H9 (cell line): ENCODE results near the gene ATP6V0B. TPM values are rescaled to one million over a fixed set of nuclear protein-coding genes. Genes with fewer than 3 reads are reported as not detected.

Experiments used
- DNase-seq: peaks from one replicate; pipeline ENCODE4 v3.0.0-alpha.2; 2017
- H2AFZ ChIP-seq: one replicate; pipeline ENCODE4 v1.6.1; 2013; ENCODE audit warnings: mild to moderate bottlenecking, low read length, control low read depth, moderate library complexity
- H2AK5ac ChIP-seq: 2 replicates; pipeline ENCODE4 v1.6.1; 2013; ENCODE audit warnings: low read length, control low read depth, mixed read lengths; ENCODE audit not compliant: insufficient read length
- H2BK120ac ChIP-seq: one replicate; pipeline ENCODE4 v1.6.1; 2013; ENCODE audit warnings: low read depth, mild to moderate bottlenecking, low read length, control low read depth, inconsistent platforms; ENCODE audit not compliant: poor library complexity, severe bottlenecking
- H2BK12ac ChIP-seq: 2 replicates; pipeline ENCODE4 v1.6.1; 2013; ENCODE audit warnings: low read length, control low read depth, mixed read lengths, low read depth; ENCODE audit not compliant: insufficient read length
- H2BK15ac ChIP-seq: 2 replicates; pipeline ENCODE4 v1.6.1; 2013; ENCODE audit warnings: low read depth, low read length, control low read depth
- H2BK20ac ChIP-seq: one replicate; pipeline ENCODE4 v1.6.1; 2013; ENCODE audit warnings: low read depth, mild to moderate bottlenecking, low read length, control low read depth, inconsistent platforms; ENCODE audit not compliant: poor library complexity, severe bottlenecking
- H2BK5ac ChIP-seq: 2 replicates; pipeline ENCODE4 v1.6.1; 2013; ENCODE audit warnings: low read length, control low read depth, mixed read lengths; ENCODE audit not compliant: insufficient read length
- H3K14ac ChIP-seq: 2 replicates; pipeline ENCODE4 v1.6.1; 2013; ENCODE audit warnings: low read length, control low read depth; ENCODE audit not compliant: insufficient read depth
- H3K18ac ChIP-seq: 2 replicates; pipeline ENCODE4 v1.6.1; 2013; ENCODE audit warnings: low read depth, mild to moderate bottlenecking, mixed read lengths, low read length, control low read depth; ENCODE audit not compliant: insufficient read length
- H3K23ac ChIP-seq: 2 replicates; pipeline ENCODE4 v1.6.1; 2013; ENCODE audit warnings: low read length, control low read depth, mixed read lengths, low read depth; ENCODE audit not compliant: insufficient read length
- H3K23me2 ChIP-seq: 2 replicates; pipeline ENCODE4 v1.6.1; 2013; ENCODE audit warnings: low read depth, mild to moderate bottlenecking, mixed read lengths, low read length, control low read depth; ENCODE audit not compliant: insufficient read length, poor library complexity, severe bottlenecking
- H3K27ac ChIP-seq: 2 replicates; pipeline ENCODE4 v1.5.1; 2013; ENCODE audit warnings: low read length, control low read depth, mixed read lengths, low read depth; ENCODE audit not compliant: insufficient read length
- H3K27me3 ChIP-seq: 2 replicates; pipeline ENCODE4 v1.6.1; 2013; ENCODE audit warnings: low read length, control low read depth, inconsistent platforms; ENCODE audit not compliant: insufficient read depth
- H3K4ac ChIP-seq: 2 replicates; pipeline ENCODE4 v1.6.1; 2013; ENCODE audit warnings: low read depth, mild to moderate bottlenecking, control low read depth, inconsistent platforms, low read length, moderate library complexity
- H3K4me1 ChIP-seq: 2 replicates; pipeline ENCODE4 v1.6.1; 2013; ENCODE audit warnings: low read length, control low read depth, inconsistent platforms; ENCODE audit not compliant: insufficient read depth
- H3K4me2 ChIP-seq: 2 replicates; pipeline ENCODE4 v1.6.1; 2013; ENCODE audit warnings: low read length, control low read depth, mixed read lengths; ENCODE audit not compliant: insufficient read length, insufficient read depth
- H3K56ac ChIP-seq: 2 replicates; pipeline ENCODE4 v1.6.1; 2013; ENCODE audit warnings: low read depth, mild to moderate bottlenecking, mixed read lengths, low read length, control low read depth; ENCODE audit not compliant: insufficient read length
- H3K79me1 ChIP-seq: 2 replicates; pipeline ENCODE4 v1.6.1; 2013; ENCODE audit warnings: low read depth, mild to moderate bottlenecking, moderate library complexity, low read length, control low read depth, inconsistent platforms; ENCODE audit not compliant: insufficient read depth, poor library complexity, severe bottlenecking
- H3K79me2 ChIP-seq: 2 replicates; pipeline ENCODE4 v1.6.1; 2013; ENCODE audit warnings: low read length, control low read depth, inconsistent platforms; ENCODE audit not compliant: insufficient read depth
- H3K9ac ChIP-seq: 2 replicates; pipeline ENCODE4 v1.6.1; 2013; ENCODE audit warnings: low read length, control low read depth, mixed read lengths; ENCODE audit not compliant: insufficient read length; ENCODE audit errors: extremely low read depth
- H3K9me3 ChIP-seq: one replicate; pipeline ENCODE4 v1.6.1; 2013; ENCODE audit warnings: low read depth, low read length, inconsistent platforms; ENCODE audit not compliant: control insufficient read depth
- H3T11ph ChIP-seq: one replicate; pipeline ENCODE4 v1.6.1; 2013; ENCODE audit warnings: mild to moderate bottlenecking, low read length, control low read depth, inconsistent platforms
- H4K20me1 ChIP-seq: one replicate; pipeline ENCODE4 v1.6.1; 2013; ENCODE audit not compliant: control insufficient read depth, insufficient read length, insufficient read depth
- H4K5ac ChIP-seq: 2 replicates; pipeline ENCODE4 v1.6.1; 2013; ENCODE audit warnings: low read depth, mild to moderate bottlenecking, mixed read lengths, low read length, control low read depth; ENCODE audit not compliant: insufficient read length
- H4K8ac ChIP-seq: replicated peaks from 2 replicates; pipeline ENCODE4 v1.6.1; 2013; ENCODE audit warnings: low read length, control low read depth, mixed read lengths, low read depth; ENCODE audit not compliant: insufficient read length
- H4K91ac ChIP-seq: 2 replicates; pipeline ENCODE4 v1.6.1; 2013; ENCODE audit warnings: low read depth, mild to moderate bottlenecking, moderate library complexity, mixed read lengths, low read length, control low read depth; ENCODE audit not compliant: insufficient read length
- H3K27ac Mint-ChIP-seq, 3 experiments: 2 replicates in 2 of 3; 3 replicates in 1 of 3; pipeline ENCODE4 v1.8.0; 2020 to 2021; ENCODE audit warnings: mixed read lengths in 3 of 3, mild to moderate bottlenecking in 1 of 3, moderate library complexity in 1 of 3
- H3K27me3 Mint-ChIP-seq: 2 replicates; pipeline ENCODE4 v1.8.0; 2021; ENCODE audit warnings: low read depth, mild to moderate bottlenecking, moderate library complexity, mixed read lengths
- H3K36me3 Mint-ChIP-seq, 3 experiments: 2 replicates in 2 of 3; 3 replicates in 1 of 3; pipeline ENCODE4 v1.8.0; 2020 to 2021; ENCODE audit warnings: low read depth in 3 of 3, mixed read lengths in 3 of 3; ENCODE audit not compliant: insufficient read depth in 1 of 3
- H3K4me1 Mint-ChIP-seq, 2 experiments: 2 replicates each; pipeline ENCODE4 v1.8.0; 2020; ENCODE audit warnings: mixed read lengths in 2 of 2
- H3K4me3 Mint-ChIP-seq, 2 experiments: 2 replicates in 1 of 2; 3 replicates in 1 of 2; pipeline ENCODE4 v1.8.0; 2020 to 2021; ENCODE audit warnings: mild to moderate bottlenecking in 2 of 2, mixed read lengths in 2 of 2, moderate library complexity in 1 of 2
- H3K9me3 Mint-ChIP-seq, 2 experiments: 2 replicates in 1 of 2; 3 replicates in 1 of 2; pipeline ENCODE4 v1.8.0; 2020; ENCODE audit warnings: mild to moderate bottlenecking in 2 of 2, mixed read lengths in 2 of 2, moderate library complexity in 1 of 2
- WGBS: extraction: QIAGEN DNeasy Blood & Tissue Kit; methylation state at CpG from one replicate; pipeline ENCODE4 v1.1.7; 2013; ENCODE audit warnings: missing lambda C conversion rate, low lambda C conversion rate, mixed read lengths; ENCODE audit not compliant: insufficient read length; ENCODE audit errors: extremely low coverage; 5-methylcytosine and 5-hydroxymethylcytosine counted together
- total RNA-seq: library from RNA; stranded (reverse); gene quantifications from 2 replicates; pipeline ENCODE4 v1.2.1, GENCODE V29; 2021
- TF ChIP-seq, protein P1 (sequence below): fragments of 200-600 bp; sonication (generic); conservative IDR thresholded peaks from 3 replicates; pipeline ENCODE4 v1.8.0; 2021; ENCODE audit warnings: antibody characterized with exemption, mild to moderate bottlenecking

ATP6V0B gene
- total RNA-seq, 1 experiment from 2014 or later = 131 TPM

DNA sequence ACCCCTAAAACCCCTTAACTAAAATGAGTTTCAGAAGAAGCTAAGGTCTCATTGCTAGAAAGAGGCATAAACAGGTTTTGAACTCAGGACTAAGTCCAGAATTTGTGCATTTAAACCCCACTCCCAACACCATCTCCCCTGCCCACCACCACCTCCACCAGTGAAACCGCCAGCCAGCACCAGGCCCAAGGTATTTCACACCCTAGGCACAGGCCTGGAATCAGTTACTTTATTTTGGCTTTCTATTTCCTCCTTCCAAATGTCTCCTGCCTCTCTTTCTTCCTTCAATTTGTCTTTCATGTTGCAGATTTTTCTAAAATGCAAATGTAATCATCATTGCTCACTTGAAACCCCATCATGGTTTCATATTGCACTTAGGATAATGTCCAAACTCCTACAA is 29.9 kb upstream of the ATP6V0B start:
- H2AK5ac ChIP-seq = no peak overlapping the region
- H3T11ph ChIP-seq = no peak overlapping the region
- H3K4ac ChIP-seq = no peak overlapping the region
- no peaks in the 10 kb centered on the region for H3K27me3 ChIP-seq
- no peaks in the 10 kb centered on the region for H3K79me2 ChIP-seq
- H2AFZ ChIP-seq = no peak overlapping the region
- H3K4me2 ChIP-seq = no peak overlapping the region
- H3K56ac ChIP-seq = no peak overlapping the region
- H3K79me1 ChIP-seq = no peaks in the 10 kb centered on the region
- Mint-ChIP-seq H3K4me1 (peaks cover 27 to 37% of the 10 kb centered on the region in 2 experiments), H3K27me3 (no peaks in the 10 kb centered on the region; the same call in 1 of the 2 replicates), H3K4me3 (no peak overlapping the region), H3K36me3 (peaks cover 0 to 1% (median 0%) of the 10 kb centered on the region in 3 experiments; a peak in 2 of 7 replicates), H3K9me3 (no peaks in the 10 kb centered on the region), H3K27ac (no peak overlapping the region)
- no CpG with 5 or more reads among the region's 1 CpG for WGBS
- no peak overlapping the region for H2BK5ac ChIP-seq
- peaks cover 10% of the 10 kb centered on the region for H3K23me2 ChIP-seq
- H2BK20ac ChIP-seq = no peak overlapping the region
- H2BK12ac ChIP-seq = no peak overlapping the region
- H3K9ac ChIP-seq = no peak overlapping the region
- no peaks in the 10 kb centered on the region for H3K9me3 ChIP-seq
- no peak for DNase-seq
- no peak overlapping the region for H4K91ac ChIP-seq
- H4K5ac ChIP-seq = no peak overlapping the region
- H2BK120ac ChIP-seq = no peak overlapping the region
- H3K14ac ChIP-seq = no peak overlapping the region
- TF ChIP-seq, protein P1, sequence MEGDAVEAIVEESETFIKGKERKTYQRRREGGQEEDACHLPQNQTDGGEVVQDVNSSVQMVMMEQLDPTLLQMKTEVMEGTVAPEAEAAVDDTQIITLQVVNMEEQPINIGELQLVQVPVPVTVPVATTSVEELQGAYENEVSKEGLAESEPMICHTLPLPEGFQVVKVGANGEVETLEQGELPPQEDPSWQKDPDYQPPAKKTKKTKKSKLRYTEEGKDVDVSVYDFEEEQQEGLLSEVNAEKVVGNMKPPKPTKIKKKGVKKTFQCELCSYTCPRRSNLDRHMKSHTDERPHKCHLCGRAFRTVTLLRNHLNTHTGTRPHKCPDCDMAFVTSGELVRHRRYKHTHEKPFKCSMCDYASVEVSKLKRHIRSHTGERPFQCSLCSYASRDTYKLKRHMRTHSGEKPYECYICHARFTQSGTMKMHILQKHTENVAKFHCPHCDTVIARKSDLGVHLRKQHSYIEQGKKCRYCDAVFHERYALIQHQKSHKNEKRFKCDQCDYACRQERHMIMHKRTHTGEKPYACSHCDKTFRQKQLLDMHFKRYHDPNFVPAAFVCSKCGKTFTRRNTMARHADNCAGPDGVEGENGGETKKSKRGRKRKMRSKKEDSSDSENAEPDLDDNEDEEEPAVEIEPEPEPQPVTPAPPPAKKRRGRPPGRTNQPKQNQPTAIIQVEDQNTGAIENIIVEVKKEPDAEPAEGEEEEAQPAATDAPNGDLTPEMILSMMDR = no peak
- H3K23ac ChIP-seq = no peak overlapping the region
- H3K4me1 ChIP-seq = no peaks in the 10 kb centered on the region
- H3K18ac ChIP-seq = no peak overlapping the region
- no peak overlapping the region for H2BK15ac ChIP-seq
- H4K8ac ChIP-seq = no peak overlapping the region
- H3K27ac ChIP-seq = no peak overlapping the region
- H4K20me1 ChIP-seq = no peaks in the 10 kb centered on the region
